Panc1 (cell line): ENCODE data around the gene CERKL. TPM values are rescaled to one million over a fixed set of nuclear protein-coding genes. Genes with fewer than 3 reads are reported as not detected.

Source experiments
- ATAC-seq: fragments of 200-7000 bp; cut with Tn5 transposase; 2 replicates; pipeline ENCODE4 v1.9.1; 2020; ENCODE audit warnings: mild to moderate bottlenecking, moderate library complexity
- BruUV-seq: library from RNA; stranded (reverse); fragments of 400-500 nt; replicated peaks from 2 replicates; lab custom pipeline; 2021; lab: Mats Ljungman, UMichigan
- CTCF ChIA-PET: fragments of 300-600 bp; sonication (Branson Sonifier 250); formaldehyde crosslinking; loops from one replicate; lab custom pipeline; 2022; ENCODE audit warnings: antibody characterized with exemption; lab: Charles Lee
- POLR2A ChIA-PET: fragments of 300-600 bp; sonication (Branson Sonifier 250); formaldehyde crosslinking; loops from one replicate; lab custom pipeline; 2022; ENCODE audit warnings: antibody characterized with exemption; lab: Charles Lee
- DNase-seq: peaks from one replicate; pipeline ENCODE4 v3.0.0-alpha.2; 2010; ENCODE audit warnings: low read depth, low spot score
- H3K27ac ChIP-seq: 2 replicates; pipeline ENCODE4 v1.5.1; 2011; ENCODE audit warnings: mild to moderate bottlenecking, low read length, inconsistent platforms
- H3K27me3 ChIP-seq: fragments of 200-500 bp; sonication (Bioruptor generic); 2 replicates; pipeline ENCODE4 v1.6.0; 2014; ENCODE audit warnings: low read length, inconsistent platforms; ENCODE audit not compliant: control insufficient read depth, insufficient read depth
- H3K36me3 ChIP-seq: fragments of 200-500 bp; sonication (Bioruptor generic); 2 replicates; pipeline ENCODE4 v1.5.1; 2014; ENCODE audit warnings: inconsistent platforms, mild to moderate bottlenecking, low read length, moderate library complexity; ENCODE audit not compliant: control insufficient read depth, insufficient read depth
- H3K4me1 ChIP-seq: 2 replicates; pipeline ENCODE4 v1.5.1; 2011; ENCODE audit warnings: inconsistent platforms, mild to moderate bottlenecking, low read length, moderate library complexity; ENCODE audit not compliant: control insufficient read depth, insufficient read depth
- H3K4me3 ChIP-seq, 2 experiments: 2 replicates each; pipeline ENCODE4 v1.5.1; 2011 to 2012; ENCODE audit warnings: low read depth in 2 of 2, low read length in 2 of 2, mild to moderate bottlenecking in 2 of 2, inconsistent platforms in 1 of 2, moderate library complexity in 1 of 2
- H3K9me3 ChIP-seq: fragments of 200-500 bp; sonication (Bioruptor generic); 2 replicates; pipeline ENCODE4 v1.5.1; 2014; ENCODE audit warnings: low read depth, mild to moderate bottlenecking, inconsistent platforms, low read length, moderate library complexity; ENCODE audit not compliant: control insufficient read depth, insufficient read depth
- POLR2AphosphoS5 ChIP-seq: IDR thresholded peaks from 2 replicates; pipeline ENCODE4 v1.6.1; 2012; ENCODE audit warnings: mild to moderate bottlenecking, low read depth, low read length, moderate library complexity
- REST ChIP-seq, 2 experiments: IDR thresholded peaks; 2 replicates each; pipeline ENCODE4 v1.6.1; 2011 to 2012; ENCODE audit warnings: low read depth in 2 of 2, control low read depth in 1 of 2, low read length in 1 of 2, mild to moderate bottlenecking in 1 of 2, moderate library complexity in 1 of 2; ENCODE audit not compliant: insufficient read depth in 1 of 2
- SIN3A ChIP-seq: IDR thresholded peaks from 2 replicates; pipeline ENCODE4 v1.6.1; 2012; ENCODE audit warnings: low read depth, mild to moderate bottlenecking, low read length, moderate library complexity, borderline replicate concordance; ENCODE audit not compliant: insufficient read depth
- TCF7L2 ChIP-seq: IDR thresholded peaks from 2 replicates; pipeline ENCODE4 v1.6.1; 2011; ENCODE audit warnings: mild to moderate bottlenecking, low read depth, low read length, inconsistent platforms
- in situ Hi-C: cut with HindIII; loops from 2 replicates; pipeline ENCODE4 v1.10.0; 2016; ENCODE audit warnings: low sequenced_read_pairs, low pct_unique_long_range_greater_than_20kb
- intact Hi-C: fragments of 100-400 bp; cut with micrococcal nuclease; formaldehyde crosslinking; loops from one replicate; pipeline ENCODE4 v1.10.0; 2022; ENCODE audit not compliant: unreplicated experiment
- total RNA-seq: library from RNA; stranded (reverse); gene quantifications from one replicate; pipeline ENCODE4 v1.2.1, GENCODE V29; 2021; ENCODE audit not compliant: unreplicated experiment
- TF ChIP-seq, protein P1 (sequence below): fragments of 450-650 bp; IDR thresholded peaks from 2 replicates; pipeline ENCODE4 v1.5.1; 2017; ENCODE audit warnings: mild to moderate bottlenecking

CERKL gene
- total RNA-seq, 1 experiment from 2014 or later, result 0.87 TPM

GRCh38 chr2:181581534-181581933 is 75.4 kb downstream of the CERKL start:
- ATAC-seq (no peak), DNase-seq (no peak)
- TF ChIP-seq TCF7L2 (no peak), POLR2AphosphoS5 (no peak), REST (IDR thresholded peaks at IDR 0.05; ENCODE audit: insufficient read depth in 1 of 2, low read depth in 2 of 2, low read length in 1 of 2) (no peak), SIN3A (no peak)
- TF ChIP-seq, protein P1, sequence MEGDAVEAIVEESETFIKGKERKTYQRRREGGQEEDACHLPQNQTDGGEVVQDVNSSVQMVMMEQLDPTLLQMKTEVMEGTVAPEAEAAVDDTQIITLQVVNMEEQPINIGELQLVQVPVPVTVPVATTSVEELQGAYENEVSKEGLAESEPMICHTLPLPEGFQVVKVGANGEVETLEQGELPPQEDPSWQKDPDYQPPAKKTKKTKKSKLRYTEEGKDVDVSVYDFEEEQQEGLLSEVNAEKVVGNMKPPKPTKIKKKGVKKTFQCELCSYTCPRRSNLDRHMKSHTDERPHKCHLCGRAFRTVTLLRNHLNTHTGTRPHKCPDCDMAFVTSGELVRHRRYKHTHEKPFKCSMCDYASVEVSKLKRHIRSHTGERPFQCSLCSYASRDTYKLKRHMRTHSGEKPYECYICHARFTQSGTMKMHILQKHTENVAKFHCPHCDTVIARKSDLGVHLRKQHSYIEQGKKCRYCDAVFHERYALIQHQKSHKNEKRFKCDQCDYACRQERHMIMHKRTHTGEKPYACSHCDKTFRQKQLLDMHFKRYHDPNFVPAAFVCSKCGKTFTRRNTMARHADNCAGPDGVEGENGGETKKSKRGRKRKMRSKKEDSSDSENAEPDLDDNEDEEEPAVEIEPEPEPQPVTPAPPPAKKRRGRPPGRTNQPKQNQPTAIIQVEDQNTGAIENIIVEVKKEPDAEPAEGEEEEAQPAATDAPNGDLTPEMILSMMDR, result peak; percentile 27
- Histone ChIP-seq H3K4me1 (no peaks in the 10 kb centered on the region), H3K36me3 (no peaks in the 10 kb centered on the region), H3K27ac (no peak overlapping the region), H3K4me3 (no peak overlapping the region), H3K27me3 (no peaks in the 10 kb centered on the region; the same call in 1 of the 2 replicates), H3K9me3 (no peaks in the 10 kb centered on the region)
- ChIA-PET CTCF (no interaction called here), POLR2A (no interaction called here)
- in situ Hi-C loops, result no loop called here
- no TSS peak for BruUV-seq
- intact Hi-C loops, result no loop called here

DNA sequence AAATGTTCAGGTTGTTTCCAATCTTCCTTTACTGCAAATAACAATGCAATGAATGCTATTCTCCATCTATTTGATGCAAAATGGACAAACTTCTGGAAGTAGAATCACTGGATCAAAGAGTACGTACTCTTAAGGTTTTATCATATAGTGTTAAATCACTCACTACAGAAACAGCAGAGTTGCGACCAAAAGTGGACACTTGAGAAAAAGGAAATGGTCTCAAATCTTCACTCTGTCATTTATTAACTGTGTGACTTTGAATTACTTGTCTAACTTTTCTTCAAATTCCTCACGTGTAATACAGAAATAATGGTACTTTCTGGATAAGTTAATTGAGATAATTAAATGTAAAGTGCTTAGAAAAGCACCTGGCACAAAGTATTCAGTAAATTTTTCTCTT is 78.1 kb downstream of the CERKL start:
- H3K4me3 ChIP-seq, result no peak overlapping the region
- ChIA-PET CTCF (interaction anchor here (0.7 kb wide), 1 partner anchor 538 kb away, joined by 4 read pairs; no protein-coding TSS in a partner anchor), POLR2A (no interaction called here)
- no peaks in the 10 kb centered on the region for H3K27me3 ChIP-seq
- DNase-seq (no peak), ATAC-seq (no peak)
- no peaks in the 10 kb centered on the region for H3K9me3 ChIP-seq
- H3K36me3 ChIP-seq, result no peaks in the 10 kb centered on the region
- no TSS peak for BruUV-seq
- intact Hi-C loops, result loop anchor here (10.0 kb wide), 1 partner anchor 546 kb away; no protein-coding TSS in a partner anchor
- TF ChIP-seq REST (IDR thresholded peaks at IDR 0.05; ENCODE audit: insufficient read depth in 1 of 2, low read depth in 2 of 2, low read length in 1 of 2) (no peak), SIN3A (no peak), TCF7L2 (no peak), POLR2AphosphoS5 (no peak)
- TF ChIP-seq, protein P1, result no peak
- H3K4me1 ChIP-seq, result no peaks in the 10 kb centered on the region
- in situ Hi-C loops, result no loop called here
- no peak overlapping the region for H3K27ac ChIP-seq
